Spleen (tissue), 11 donors: Measurements from ENCODE around the gene NBDY. TPM values are rescaled to one million over a fixed set of nuclear protein-coding genes. Genes with fewer than 3 reads are reported as not detected.
"Not testable (repeated sequence)": the region's sequence is repeated elsewhere in the genome, so short reads cannot be mapped to it uniquely, and the experiment has no call there.

Experiments
- DNase-seq: peaks from one replicate; pipeline ENCODE4 v3.0.0-alpha.2; 2020
- H3K27ac ChIP-seq, 8 donors: fragments of 200-600 bp; sonication (generic) in 7 of 8; 1 replicate in 4 of 8; 2 replicates in 4 of 8; pipeline versions ENCODE4 v1.5.0 to v1.8.0; 2016 to 2021; ENCODE audit warnings: inconsistent platforms in 4 of 8, mild to moderate bottlenecking in 4 of 8, moderate library complexity in 1 of 8
- H3K27me3 ChIP-seq, 7 donors: fragments of 200-600 bp; sonication (generic) in 6 of 7; replicated peaks in 1 of 7; 1 replicate in 4 of 7; 2 replicates in 3 of 7; pipeline versions ENCODE4 v1.5.0 to v1.8.0; 2016 to 2021; ENCODE audit warnings: inconsistent platforms in 3 of 7, mild to moderate bottlenecking in 1 of 7
- H3K36me3 ChIP-seq, 6 donors: fragments of 200-600 bp; sonication (generic) in 5 of 6; 1 replicate in 4 of 6; 2 replicates in 2 of 6; pipeline versions ENCODE4 v1.5.0 to v1.8.0; 2016 to 2021; ENCODE audit warnings: inconsistent platforms in 2 of 6
- H3K4me1 ChIP-seq, 6 donors: fragments of 200-600 bp; sonication (generic) in 5 of 6; 1 replicate in 3 of 6; 2 replicates in 3 of 6; pipeline versions ENCODE4 v1.5.0 to v1.8.0; 2016 to 2021; ENCODE audit warnings: inconsistent platforms in 3 of 6
- H3K4me3 ChIP-seq, 8 donors: fragments of 200-600 bp; sonication (generic) in 7 of 8; 1 replicate in 4 of 8; 2 replicates in 4 of 8; pipeline versions ENCODE4 v1.5.0 to v1.8.0; 2016 to 2021; ENCODE audit warnings: inconsistent platforms in 4 of 8, mild to moderate bottlenecking in 4 of 8, moderate library complexity in 2 of 8
- H3K9me3 ChIP-seq, 8 donors: fragments of 200-600 bp; sonication (generic) in 7 of 8; 1 replicate in 4 of 8; 2 replicates in 4 of 8; pipeline versions ENCODE4 v1.5.0 to v1.8.0; 2016 to 2021; ENCODE audit warnings: inconsistent platforms in 4 of 8
- POLR2A ChIP-seq, 3 donors: fragments of 450-650 bp; IDR thresholded peaks; one replicate each; pipeline ENCODE4 v1.5.1; 2017; ENCODE audit warnings: antibody characterized with exemption in 3 of 3, mild to moderate bottlenecking in 1 of 3
- POLR2AphosphoS5 ChIP-seq, 3 donors: sonication (generic); formaldehyde crosslinking; IDR thresholded peaks; one replicate each; pipeline ENCODE4 v1.5.1; 2017; ENCODE audit warnings: antibody characterized with exemption in 3 of 3
- WGBS, 5 donors: extraction: QIAGEN DNeasy Blood & Tissue Kit in 3 of 5; methylation state at CpG; one replicate each; pipeline versions ENCODE4 v1.1.5 to v1.1.7; 2013 to 2018; 5-methylcytosine and 5-hydroxymethylcytosine counted together
- intact Hi-C: fragments of 100-400 bp; cut with DNase I; formaldehyde crosslinking; loops from one replicate; pipeline ENCODE4 v1.15.0; 2023; ENCODE audit warnings: low total_unique reads
- polyA plus RNA-seq, 3 donors: library from polyadenylated mRNA; stranded (reverse); fragments of 200-250 nt; gene quantifications; one replicate each; pipeline ENCODE4 v1.2.1, GENCODE V29; 2013
- total RNA-seq, 7 donors: library from RNA; depleted of rRNA in 3 of 7; stranded (reverse); fragments of >200 nt in 3 of 7; fragmentation: NEBNext Ultra II Directional in 4 of 7; extraction: Animal tissue kit (Norgen Biotek cat#: 25700) in 4 of 7; gene quantifications; one replicate each; pipeline versions ENCODE4 v1.1.0 to v1.2.1, GENCODE V29; 2016 to 2021
- TF ChIP-seq, protein P1 (sequence below), 11 experiments: fragments of 200-600 bp in 7 of 11; fragments of 450-650 bp in 4 of 11; sonication (generic) in 4 of 11; IDR thresholded peaks in 8 of 11; conservative IDR thresholded peaks in 3 of 11; 1 replicate in 7 of 11; 2 replicates in 4 of 11; pipeline versions ENCODE4 v1.4.0 to v1.8.0; 2016 to 2021; ENCODE audit warnings: antibody characterized with exemption in 11 of 11, inconsistent platforms in 4 of 11, mild to moderate bottlenecking in 1 of 11
- donor health status: healthy with polysubstance abuse.
- donor health status: DM: no; HTN: no; CAD: no; lungs with moderate emphysema.
- donor health status: DM: no; HTN: no; CAD: no.
- donor health status: Bipolar disorder and iron deficiency.
- donor health status: healthy.
- donor health status: DM: no; HTN: no; CAD: no.
- donor health status: DM: yes; HTN: yes; CAD: no.

The NBDY gene
- total and polyA plus RNA-seq, 10 donors = 15.7 to 46.7 (median 29.4) TPM

DNA sequence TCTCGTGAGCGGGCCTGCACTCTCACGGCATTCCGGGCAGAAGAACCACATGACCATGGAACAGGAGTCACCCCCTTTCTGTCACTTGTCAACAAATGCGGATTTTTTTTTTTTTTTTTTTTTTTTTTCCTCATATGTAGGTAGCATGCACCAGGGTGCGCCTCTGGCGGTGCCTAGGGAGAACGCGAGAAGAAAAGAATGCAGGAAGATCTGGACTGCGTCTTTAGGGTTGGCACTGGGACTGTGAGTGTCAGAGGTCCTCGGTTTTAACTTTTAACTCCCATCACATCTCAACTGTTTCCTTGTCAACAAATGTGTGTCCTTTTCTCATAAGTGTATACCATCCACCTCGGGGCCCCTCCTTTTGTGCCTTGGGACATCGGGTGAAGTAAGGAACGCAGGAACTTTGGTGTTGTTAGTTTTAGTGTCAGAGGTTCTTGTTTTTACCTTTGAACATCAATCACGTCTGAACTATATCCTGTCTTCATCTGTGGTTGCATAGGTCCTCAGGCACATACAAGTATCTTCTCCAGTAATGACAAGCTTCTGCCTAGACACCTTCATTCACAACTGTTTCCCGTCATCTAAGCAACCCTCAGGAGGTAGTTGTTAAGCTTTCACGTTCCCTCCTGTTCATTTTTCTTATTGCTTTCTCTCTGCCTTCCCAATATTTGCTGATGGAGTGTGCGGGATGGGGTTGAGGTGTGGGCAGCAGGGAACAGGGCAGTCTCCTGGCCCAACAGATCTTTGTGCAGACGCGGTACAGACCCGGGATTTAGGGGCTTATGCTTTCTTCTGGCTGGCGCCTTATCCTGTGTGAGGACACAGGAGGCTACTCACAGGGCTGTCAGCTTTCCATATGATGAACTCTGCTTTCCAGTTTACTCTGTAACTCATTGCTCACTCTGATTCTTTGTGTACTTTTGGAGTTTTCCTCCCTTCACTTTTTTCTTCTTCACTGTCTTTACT, 51.9 kb downstream of the NBDY start:
- DNase-seq = peak; percentile 28
- peaks cover 0 to 16% (median 0%) of the 10 kb centered on the region in 6 donors for H3K4me1 ChIP-seq
- 80 to 88% (median 86%) methylated on average over 12 to 17 of the region's 22 CpGs for WGBS, 5 donors

DNA sequence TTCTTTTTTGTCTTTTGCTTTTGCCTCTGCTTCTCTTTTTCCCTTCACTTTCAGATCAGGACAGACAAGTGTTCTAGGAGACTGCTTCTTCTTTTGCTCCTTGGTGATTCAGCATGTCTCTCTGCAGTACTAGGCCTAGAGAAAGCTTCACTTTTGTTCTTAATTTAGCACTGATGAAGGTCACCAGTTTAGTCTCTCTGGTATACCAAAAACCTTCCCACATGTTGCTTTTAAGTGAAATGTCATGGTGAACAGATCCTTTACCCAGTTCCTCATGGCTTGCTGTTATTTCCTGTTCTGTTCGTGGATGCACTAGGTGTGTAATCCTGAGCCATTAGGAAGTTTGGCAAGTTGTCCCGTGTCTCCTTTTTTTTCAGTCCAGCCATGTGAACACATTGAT, 53.3 kb downstream of the NBDY start:
- WGBS, 5 donors = 13 to 45% (median 29%) methylated on average over 2 of the region's 2 CpGs
- DNase-seq = no peak
- no peak for TF ChIP-seq POLR2A (IDR thresholded peaks at IDR 0.05)
- TF ChIP-seq, protein P1, sequence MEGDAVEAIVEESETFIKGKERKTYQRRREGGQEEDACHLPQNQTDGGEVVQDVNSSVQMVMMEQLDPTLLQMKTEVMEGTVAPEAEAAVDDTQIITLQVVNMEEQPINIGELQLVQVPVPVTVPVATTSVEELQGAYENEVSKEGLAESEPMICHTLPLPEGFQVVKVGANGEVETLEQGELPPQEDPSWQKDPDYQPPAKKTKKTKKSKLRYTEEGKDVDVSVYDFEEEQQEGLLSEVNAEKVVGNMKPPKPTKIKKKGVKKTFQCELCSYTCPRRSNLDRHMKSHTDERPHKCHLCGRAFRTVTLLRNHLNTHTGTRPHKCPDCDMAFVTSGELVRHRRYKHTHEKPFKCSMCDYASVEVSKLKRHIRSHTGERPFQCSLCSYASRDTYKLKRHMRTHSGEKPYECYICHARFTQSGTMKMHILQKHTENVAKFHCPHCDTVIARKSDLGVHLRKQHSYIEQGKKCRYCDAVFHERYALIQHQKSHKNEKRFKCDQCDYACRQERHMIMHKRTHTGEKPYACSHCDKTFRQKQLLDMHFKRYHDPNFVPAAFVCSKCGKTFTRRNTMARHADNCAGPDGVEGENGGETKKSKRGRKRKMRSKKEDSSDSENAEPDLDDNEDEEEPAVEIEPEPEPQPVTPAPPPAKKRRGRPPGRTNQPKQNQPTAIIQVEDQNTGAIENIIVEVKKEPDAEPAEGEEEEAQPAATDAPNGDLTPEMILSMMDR (IDR thresholded peaks at IDR 0.05 in 8 of 11, conservative IDR thresholded peaks at IDR 0.05 in 3 of 11) = no peak
- no peak for TF ChIP-seq POLR2AphosphoS5 (IDR thresholded peaks at IDR 0.05)
- Histone ChIP-seq H3K4me1 (peaks cover 0 to 16% (median 0%) of the 10 kb centered on the region in 6 donors), H3K36me3 (peaks cover 0 to 13% (median 0%) of the 10 kb centered on the region in 6 donors), H3K4me3 (peak overlapping the region in 1 of 8 donors; percentile 70), H3K27me3 (no peaks in the 10 kb centered on the region), H3K9me3 (no peaks in the 10 kb centered on the region), H3K27ac (peak overlapping the region in 3 of 8 donors; percentile 18 to 82 (median 72))
- intact Hi-C loops = no loop called here

More for the DNA sequence above, 51.9 kb downstream of the NBDY start:
- peaks cover 0 to 11% (median 0%) of the 10 kb centered on the region in 6 donors for H3K36me3 ChIP-seq
- H3K27ac ChIP-seq, H3K27me3 ChIP-seq, H3K9me3 ChIP-seq, intact Hi-C loops, H3K4me3 ChIP-seq: not testable (repeated sequence)

DNA sequence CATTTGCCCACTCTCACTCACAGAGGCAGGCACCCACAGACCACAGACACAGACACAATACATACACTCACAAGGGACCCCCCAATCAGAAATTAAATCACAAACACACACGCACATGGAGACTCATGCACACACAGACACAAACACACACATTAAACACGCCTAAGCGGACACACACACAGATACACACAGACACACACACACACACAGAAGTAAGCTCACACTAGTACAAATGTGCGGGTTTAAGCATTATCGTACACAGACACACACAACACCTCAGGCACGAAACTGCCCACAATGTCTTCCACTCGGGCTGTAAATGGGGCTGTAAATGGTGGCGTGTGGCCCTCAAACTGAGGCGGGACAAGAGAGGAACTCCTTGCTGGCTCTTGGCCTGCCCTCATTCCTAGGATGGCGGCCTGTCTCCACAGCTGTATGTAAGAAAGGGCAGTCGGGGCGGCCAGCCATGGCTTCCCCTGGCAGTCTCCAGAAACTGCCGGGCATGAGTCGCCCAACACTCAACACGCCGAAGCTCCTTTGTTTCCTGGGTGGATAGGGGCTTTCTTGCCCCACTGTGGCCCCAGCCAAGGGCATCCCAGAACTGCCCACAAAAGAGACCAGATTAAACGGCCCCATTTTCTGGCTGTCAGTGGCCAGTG, 53.9 kb downstream of the NBDY start:
- H3K36me3 ChIP-seq = peaks cover 0 to 18% (median 0%) of the 10 kb centered on the region in 6 donors
- H3K27ac ChIP-seq = peak overlapping the region in 6 of 8 donors; percentile 18 to 86 (median 78)
- H3K9me3 ChIP-seq = no peaks in the 10 kb centered on the region
- peaks cover 0 to 16% (median 0%) of the 10 kb centered on the region in 6 donors for H3K4me1 ChIP-seq
- peak; percentile 85 for DNase-seq
- peak in 1 of 3 donors; percentile 5 for TF ChIP-seq POLR2AphosphoS5 (IDR thresholded peaks at IDR 0.05)
- TF ChIP-seq, protein P1 (IDR thresholded peaks at IDR 0.05 in 8 of 11, conservative IDR thresholded peaks at IDR 0.05 in 3 of 11) = no peak
- TF ChIP-seq POLR2A (IDR thresholded peaks at IDR 0.05) = no peak
- intact Hi-C loops = no loop called here
- H3K27me3 ChIP-seq = no peaks in the 10 kb centered on the region
- peak overlapping the region in 5 of 8 donors; percentile 21 to 70 (median 41) for H3K4me3 ChIP-seq
- 64 to 100% (median 92%) methylated on average over 1 to 17 of the region's 17 CpGs for WGBS, 5 donors

DNA sequence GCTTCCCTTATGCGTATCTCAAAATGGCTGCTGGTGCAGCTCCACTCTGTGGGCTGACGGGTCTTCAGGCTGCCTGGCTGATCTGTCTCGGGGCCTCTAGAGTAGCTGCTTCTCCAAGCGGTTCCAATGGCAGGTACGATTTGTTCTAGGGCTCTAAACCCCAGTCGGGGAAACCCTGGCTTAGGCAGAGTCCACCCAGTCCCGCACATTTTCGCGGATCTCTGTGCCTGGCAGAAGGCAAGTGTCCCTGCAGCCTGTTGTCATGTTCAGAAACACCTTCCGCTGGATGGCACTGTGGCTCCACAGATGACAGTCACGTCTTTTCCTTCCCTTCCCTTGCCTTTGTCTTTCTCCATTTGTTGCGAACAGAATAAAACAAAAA, 54.4 kb downstream of the NBDY start:
- Histone ChIP-seq H3K4me1 (peaks cover 0 to 16% (median 0%) of the 10 kb centered on the region in 6 donors), H3K4me3 (peak overlapping the region in 5 of 8 donors; percentile 21 to 70 (median 41)), H3K9me3 (no peaks in the 10 kb centered on the region), H3K27me3 (no peaks in the 10 kb centered on the region), H3K27ac (peak overlapping the region in 5 of 8 donors; percentile 72 to 86 (median 82)), H3K36me3 (peaks cover 0 to 18% (median 0%) of the 10 kb centered on the region in 6 donors)
- intact Hi-C loops = no loop called here
- 39 to 98% (median 95%) methylated on average over 6 to 12 of the region's 12 CpGs for WGBS, 5 donors
- TF ChIP-seq, protein P1 (IDR thresholded peaks at IDR 0.05 in 8 of 11, conservative IDR thresholded peaks at IDR 0.05 in 3 of 11) = peak in 6 of 11 experiments; percentile 44 to 84 (median 61)
- TF ChIP-seq POLR2AphosphoS5 (IDR thresholded peaks at IDR 0.05) = no peak
- DNase-seq = peak; percentile 91
